ENCODE measurements around the gene CDC42EP1.

GRCh38 chr22:37610480-37611129 lies 50.3 kb downstream of the CDC42EP1 start:
- TF ChIP-seq, protein P1, sequence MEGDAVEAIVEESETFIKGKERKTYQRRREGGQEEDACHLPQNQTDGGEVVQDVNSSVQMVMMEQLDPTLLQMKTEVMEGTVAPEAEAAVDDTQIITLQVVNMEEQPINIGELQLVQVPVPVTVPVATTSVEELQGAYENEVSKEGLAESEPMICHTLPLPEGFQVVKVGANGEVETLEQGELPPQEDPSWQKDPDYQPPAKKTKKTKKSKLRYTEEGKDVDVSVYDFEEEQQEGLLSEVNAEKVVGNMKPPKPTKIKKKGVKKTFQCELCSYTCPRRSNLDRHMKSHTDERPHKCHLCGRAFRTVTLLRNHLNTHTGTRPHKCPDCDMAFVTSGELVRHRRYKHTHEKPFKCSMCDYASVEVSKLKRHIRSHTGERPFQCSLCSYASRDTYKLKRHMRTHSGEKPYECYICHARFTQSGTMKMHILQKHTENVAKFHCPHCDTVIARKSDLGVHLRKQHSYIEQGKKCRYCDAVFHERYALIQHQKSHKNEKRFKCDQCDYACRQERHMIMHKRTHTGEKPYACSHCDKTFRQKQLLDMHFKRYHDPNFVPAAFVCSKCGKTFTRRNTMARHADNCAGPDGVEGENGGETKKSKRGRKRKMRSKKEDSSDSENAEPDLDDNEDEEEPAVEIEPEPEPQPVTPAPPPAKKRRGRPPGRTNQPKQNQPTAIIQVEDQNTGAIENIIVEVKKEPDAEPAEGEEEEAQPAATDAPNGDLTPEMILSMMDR (IDR thresholded peaks at IDR 0.05), result no peak
- TF ChIP-seq POLR2A (IDR thresholded peaks at IDR 0.05), result no peak
